Vagina (tissue), 2 donors: Measurements from ENCODE around the gene PTER. TPM values are rescaled to one million over a fixed set of nuclear protein-coding genes. Genes with fewer than 3 reads are reported as not detected.
A peak's percentile ranks its signal among the peaks of the same experiment; 100 is the strongest.

Experiments used
- DNase-seq, 2 donors: peaks; one replicate each; pipeline ENCODE4 v3.0.0-alpha.2; 2017; ENCODE audit errors: extremely low spot score in 2 of 2
- H3K27ac ChIP-seq: fragments of 200-600 bp; sonication (generic); one replicate; pipeline ENCODE4 v1.5.1; 2019
- H3K27me3 ChIP-seq: fragments of 200-600 bp; sonication (generic); one replicate; pipeline ENCODE4 v1.5.1; 2019
- H3K36me3 ChIP-seq, 2 donors: fragments of 200-600 bp; sonication (generic); one replicate each; pipeline ENCODE4 v1.5.1; 2017 to 2019
- H3K4me1 ChIP-seq: fragments of 200-600 bp; sonication (generic); one replicate; pipeline ENCODE4 v1.5.1; 2019
- H3K4me3 ChIP-seq, 2 donors: fragments of 200-600 bp; sonication (generic); 1 replicate in 1 of 2; 2 replicates in 1 of 2; pipeline ENCODE4 v1.5.1; 2016 to 2019
- H3K9me3 ChIP-seq: fragments of 200-600 bp; sonication (generic); one replicate; pipeline ENCODE4 v1.5.1; 2019
- POLR2A ChIP-seq, 2 donors: fragments of 450-650 bp; IDR thresholded peaks; one replicate each; pipeline ENCODE4 v1.6.1; 2017; ENCODE audit warnings: antibody characterized with exemption in 2 of 2, mild to moderate bottlenecking in 2 of 2, moderate library complexity in 2 of 2
- POLR2AphosphoS5 ChIP-seq, 2 donors: sonication (generic); formaldehyde crosslinking; IDR thresholded peaks; one replicate each; pipeline ENCODE4 v1.9.0; 2017; ENCODE audit warnings: antibody characterized with exemption in 2 of 2, mild to moderate bottlenecking in 2 of 2, low read depth in 1 of 2; ENCODE audit not compliant: insufficient read depth in 1 of 2
- intact Hi-C: fragments of 100-400 bp; cut with DNase I; formaldehyde crosslinking; loops from one replicate; pipeline ENCODE4 v1.15.1; 2023
- total RNA-seq: library from RNA; depleted of rRNA; stranded (reverse); fragments of >200 nt; gene quantifications from one replicate; pipeline ENCODE4 v1.2.3, GENCODE V29; 2016
- TF ChIP-seq, protein P1 (sequence below), 3 experiments: fragments of 450-650 bp in 2 of 3; fragments of 200-600 bp in 1 of 3; sonication (generic) in 1 of 3; IDR thresholded peaks; one replicate each; pipeline ENCODE4 v1.5.1; 2017 to 2019; ENCODE audit warnings: antibody characterized with exemption in 3 of 3, mild to moderate bottlenecking in 2 of 3, moderate library complexity in 2 of 3

Gene PTER, protein sequence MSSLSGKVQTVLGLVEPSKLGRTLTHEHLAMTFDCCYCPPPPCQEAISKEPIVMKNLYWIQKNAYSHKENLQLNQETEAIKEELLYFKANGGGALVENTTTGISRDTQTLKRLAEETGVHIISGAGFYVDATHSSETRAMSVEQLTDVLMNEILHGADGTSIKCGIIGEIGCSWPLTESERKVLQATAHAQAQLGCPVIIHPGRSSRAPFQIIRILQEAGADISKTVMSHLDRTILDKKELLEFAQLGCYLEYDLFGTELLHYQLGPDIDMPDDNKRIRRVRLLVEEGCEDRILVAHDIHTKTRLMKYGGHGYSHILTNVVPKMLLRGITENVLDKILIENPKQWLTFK
- 7.4 TPM for total RNA-seq

DNA sequence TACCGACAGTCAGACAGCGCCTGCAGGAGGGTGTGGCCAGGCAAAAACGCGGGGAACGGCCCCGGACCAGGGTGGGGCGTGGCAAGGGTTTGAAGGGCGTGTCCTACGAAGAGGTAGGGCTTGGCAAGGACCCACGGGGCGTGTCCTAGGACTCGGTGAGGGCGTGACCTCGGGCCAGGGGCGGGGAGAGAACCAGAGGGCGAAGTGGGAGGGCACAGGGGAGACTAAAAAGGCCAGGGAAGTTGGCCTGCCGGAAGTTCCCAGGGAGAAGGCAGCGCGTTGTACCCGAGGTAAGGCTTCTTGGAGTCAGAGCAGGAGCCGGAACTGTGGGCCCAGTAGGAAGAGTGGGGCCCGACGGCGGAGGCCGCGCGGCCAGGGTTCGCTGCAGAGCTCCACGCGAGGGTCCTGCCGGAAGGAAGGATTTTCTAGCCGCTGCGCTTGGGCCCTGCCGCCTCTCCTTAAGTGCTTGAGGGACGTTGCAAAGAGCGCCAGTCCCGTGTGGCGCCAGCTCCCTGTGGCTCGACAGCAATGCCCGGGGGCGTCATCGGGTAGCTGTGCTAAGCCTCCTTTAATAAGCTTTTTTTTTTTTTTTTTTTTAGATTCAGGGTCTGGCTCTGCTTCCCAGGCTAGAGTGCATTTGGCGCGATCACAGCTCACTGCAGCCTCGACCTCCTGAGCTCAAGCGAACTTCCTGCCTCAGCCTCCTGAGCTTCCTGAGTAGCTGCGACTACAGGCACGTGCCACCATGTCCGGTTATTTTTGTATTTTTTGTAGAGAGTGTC, at the start of gene PTER:
Gene PTER (plus strand): TSS at position 253 of the 782 bp plus-strand sequence. CDS start 47,375 bp downstream, outside the sequence.
- TF ChIP-seq POLR2AphosphoS5 (IDR thresholded peaks at IDR 0.05; ENCODE audit: insufficient read depth in 1 of 2, low read depth in 1 of 2) (peak; percentile 84 to 89), POLR2A (IDR thresholded peaks at IDR 0.05) (peak in 1 of 2 donors; percentile 43)
- TF ChIP-seq, protein P1, sequence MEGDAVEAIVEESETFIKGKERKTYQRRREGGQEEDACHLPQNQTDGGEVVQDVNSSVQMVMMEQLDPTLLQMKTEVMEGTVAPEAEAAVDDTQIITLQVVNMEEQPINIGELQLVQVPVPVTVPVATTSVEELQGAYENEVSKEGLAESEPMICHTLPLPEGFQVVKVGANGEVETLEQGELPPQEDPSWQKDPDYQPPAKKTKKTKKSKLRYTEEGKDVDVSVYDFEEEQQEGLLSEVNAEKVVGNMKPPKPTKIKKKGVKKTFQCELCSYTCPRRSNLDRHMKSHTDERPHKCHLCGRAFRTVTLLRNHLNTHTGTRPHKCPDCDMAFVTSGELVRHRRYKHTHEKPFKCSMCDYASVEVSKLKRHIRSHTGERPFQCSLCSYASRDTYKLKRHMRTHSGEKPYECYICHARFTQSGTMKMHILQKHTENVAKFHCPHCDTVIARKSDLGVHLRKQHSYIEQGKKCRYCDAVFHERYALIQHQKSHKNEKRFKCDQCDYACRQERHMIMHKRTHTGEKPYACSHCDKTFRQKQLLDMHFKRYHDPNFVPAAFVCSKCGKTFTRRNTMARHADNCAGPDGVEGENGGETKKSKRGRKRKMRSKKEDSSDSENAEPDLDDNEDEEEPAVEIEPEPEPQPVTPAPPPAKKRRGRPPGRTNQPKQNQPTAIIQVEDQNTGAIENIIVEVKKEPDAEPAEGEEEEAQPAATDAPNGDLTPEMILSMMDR (IDR thresholded peaks at IDR 0.05), result no peak
- Histone ChIP-seq H3K9me3 (no peaks in the 10 kb centered on the region), H3K4me1 (peaks cover 26% of the 10 kb centered on the region), H3K27me3 (no peaks in the 10 kb centered on the region), H3K27ac (peak within 1 kb of the TSS; percentile 66), H3K4me3 (peak within 1 kb of the TSS; percentile 52 to 77), H3K36me3 (no peaks in the 10 kb centered on the region)
- intact Hi-C loops, result no loop called here
- peak; percentile 93 to 99 for DNase-seq

DNA sequence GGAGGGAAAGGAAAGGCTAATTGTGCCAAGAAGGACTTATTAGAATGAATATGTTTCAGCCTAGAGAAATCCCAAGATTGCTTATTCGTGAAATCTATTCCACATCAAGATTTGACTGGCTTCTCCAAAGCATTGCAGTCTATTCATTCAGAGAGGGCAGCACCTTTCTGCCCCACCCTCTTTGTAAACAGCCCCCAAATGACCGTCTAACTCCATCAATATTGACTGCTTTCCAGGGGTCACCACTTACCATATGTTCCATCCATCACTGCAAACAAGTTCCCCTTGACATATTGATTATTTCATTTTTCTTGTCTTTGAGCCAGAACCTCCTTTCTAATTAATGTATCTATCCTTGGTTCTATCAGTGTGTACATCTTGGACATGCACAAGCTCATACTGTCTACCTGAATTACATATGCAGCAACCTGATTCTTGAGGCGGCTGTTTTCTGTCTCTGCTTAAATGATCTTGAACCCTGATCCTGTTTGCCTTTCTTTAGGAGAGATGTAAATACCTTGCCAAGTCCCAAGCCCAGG, 44.2 kb upstream of the PTER start:
- Histone ChIP-seq H3K27ac (no peak overlapping the region), H3K9me3 (no peaks in the 10 kb centered on the region), H3K4me1 (no peaks in the 10 kb centered on the region), H3K4me3 (no peak overlapping the region), H3K27me3 (no peaks in the 10 kb centered on the region), H3K36me3 (no peaks in the 10 kb centered on the region)
- intact Hi-C loops, result no loop called here
- TF ChIP-seq POLR2AphosphoS5 (IDR thresholded peaks at IDR 0.05; ENCODE audit: insufficient read depth in 1 of 2, low read depth in 1 of 2) (no peak), POLR2A (IDR thresholded peaks at IDR 0.05) (no peak)
- TF ChIP-seq, protein P1 (IDR thresholded peaks at IDR 0.05), result no peak
- DNase-seq, result peak in 1 of 2 donors; percentile 18

DNA sequence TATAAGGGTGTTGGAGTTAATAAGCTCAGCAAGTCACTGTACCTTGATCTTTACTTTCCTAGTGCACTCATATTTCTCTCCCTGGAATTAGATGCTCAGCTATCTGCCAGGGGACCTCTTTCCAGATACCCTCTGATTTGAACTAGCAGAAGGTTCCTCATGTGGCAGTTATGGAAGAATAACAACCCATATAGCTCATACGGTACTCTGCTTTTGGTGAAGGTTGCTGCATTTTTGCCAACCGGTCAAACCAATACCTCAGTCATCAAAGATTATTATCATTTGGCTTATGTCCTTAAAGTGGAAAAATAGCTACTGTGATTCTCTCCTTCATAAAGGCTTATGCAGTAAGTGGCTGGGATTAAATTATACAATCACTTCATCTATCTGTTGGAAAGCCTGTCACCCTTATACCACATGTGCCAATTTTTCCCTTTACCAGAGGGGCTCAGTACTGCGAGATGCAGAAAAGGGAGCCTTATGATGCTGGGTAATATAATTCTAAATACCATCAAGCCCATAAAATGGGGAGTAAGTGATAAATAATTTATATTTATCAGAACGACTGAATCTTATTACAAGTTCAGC, 43.4 kb upstream of the PTER start:
- Histone ChIP-seq H3K27me3 (no peaks in the 10 kb centered on the region), H3K4me1 (no peaks in the 10 kb centered on the region), H3K4me3 (no peak overlapping the region), H3K27ac (no peak overlapping the region), H3K36me3 (no peaks in the 10 kb centered on the region), H3K9me3 (no peaks in the 10 kb centered on the region)
- DNase-seq, result peak in 1 of 2 donors; percentile 16
- TF ChIP-seq POLR2AphosphoS5 (IDR thresholded peaks at IDR 0.05; ENCODE audit: insufficient read depth in 1 of 2, low read depth in 1 of 2) (no peak), POLR2A (IDR thresholded peaks at IDR 0.05) (no peak)
- TF ChIP-seq, protein P1 (IDR thresholded peaks at IDR 0.05), result no peak
- intact Hi-C loops, result no loop called here

DNA sequence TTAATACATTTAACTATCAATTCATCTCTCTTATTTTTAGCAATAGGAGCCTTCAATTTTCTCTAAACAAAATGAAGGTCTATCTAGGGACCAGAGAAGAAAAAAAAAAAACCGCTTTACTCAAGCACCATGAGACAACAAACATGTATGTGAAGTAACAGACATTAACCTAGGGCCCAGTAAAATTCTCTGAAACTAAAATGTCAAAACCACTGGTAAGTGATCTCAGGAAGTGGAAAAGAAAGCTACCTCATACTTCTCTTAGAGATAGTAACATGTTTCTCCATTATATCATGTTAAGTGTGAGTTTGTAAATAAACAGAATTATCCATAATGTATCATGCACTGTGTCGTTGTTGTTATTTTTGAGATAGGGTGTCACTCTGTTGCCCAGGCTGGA, 35.4 kb upstream of the PTER start:
- DNase-seq, result no peak
- no peaks in the 10 kb centered on the region for H3K36me3 ChIP-seq
- intact Hi-C loops, result no loop called here

More for the DNA sequence above, 35.4 kb upstream of the PTER start:
- H3K9me3 ChIP-seq, result no peaks in the 10 kb centered on the region
- TF ChIP-seq POLR2AphosphoS5 (IDR thresholded peaks at IDR 0.05; ENCODE audit: insufficient read depth in 1 of 2, low read depth in 1 of 2) (no peak), POLR2A (IDR thresholded peaks at IDR 0.05) (no peak)
- TF ChIP-seq, protein P1 (IDR thresholded peaks at IDR 0.05), result no peak
- H3K27me3 ChIP-seq, result no peaks in the 10 kb centered on the region
- no peaks in the 10 kb centered on the region for H3K4me1 ChIP-seq
- H3K27ac ChIP-seq, result no peak overlapping the region
- H3K4me3 ChIP-seq, result no peak overlapping the region
